ENCODE measurements around the gene ATP11A. TPM values are rescaled to one million over a fixed set of nuclear protein-coding genes. Genes with fewer than 3 reads are reported as not detected.

Gene ATP11A
- 13.0 and 18.7 TPM in 2 replicates for total RNA-seq

GRCh38 chr13:112689303-112690245, at the start of gene ATP11A:
TSS of gene ATP11A (plus strand) at chr13:112690038. CDS start at chr13:112690417, 379 bp downstream.

Other genes with a start within 250 kb of the ATP11A start
- 17.2 and 18.8 TPM in 2 replicates for gene TUBGCP3, start 101.9 kb upstream of the ATP11A start, total RNA-seq